SK-N-SH (cell line): ENCODE measurements around the gene SLCO4A1. TPM values are rescaled to one million over a fixed set of nuclear protein-coding genes. Genes with fewer than 3 reads are reported as not detected.

Source experiments
- CTCF ChIA-PET: fragments of 300-600, 350-600 bp; formaldehyde crosslinking; extraction: SDS; loops from one replicate; lab custom pipeline; 2021; lab: Yijun Ruan, JAX
- POLR2A ChIA-PET: fragments of 350-600 bp; sonication (Branson Sonifier 250); formaldehyde crosslinking; extraction: SDS; loops from one replicate; lab custom pipeline; 2020; ENCODE audit warnings: antibody characterized with exemption, inconsistent platforms; lab: Yijun Ruan, JAX
- DNase-seq: peaks from one replicate; pipeline ENCODE4 v3.0.0; 2012
- H2AFZ ChIP-seq: fragments of 200-600 bp; sonication (generic); 2 replicates; pipeline ENCODE4 v1.8.1; 2016; ENCODE audit warnings: antibody characterized with exemption, mild to moderate bottlenecking, low read depth
- H3F3A ChIP-seq: fragments of 200-600 bp; sonication (generic); replicated peaks from 2 replicates; pipeline ENCODE3; 2016; ENCODE audit warnings: antibody characterized with exemption, mild to moderate bottlenecking; ENCODE audit not compliant: insufficient read depth
- H3K27ac ChIP-seq, 2 experiments: fragments of 200-500 bp in 1 of 2; fragments of 200-600 bp in 1 of 2; sonication (Bioruptor generic) in 1 of 2; sonication (generic), shearing (Covaris generic) in 1 of 2; 2 replicates each; pipeline versions ENCODE4 v1.5.1 to v1.6.1; 2014 to 2016; ENCODE audit warnings: low read depth in 2 of 2, inconsistent platforms in 1 of 2, low read length in 1 of 2, mild to moderate bottlenecking in 1 of 2, mixed read lengths in 1 of 2
- H3K27me3 ChIP-seq: fragments of 200-600 bp; sonication (generic), shearing (Covaris generic); 2 replicates; pipeline ENCODE4 v1.6.1; 2016; ENCODE audit warnings: mixed run types; ENCODE audit not compliant: insufficient read depth
- H3K36me3 ChIP-seq, 2 experiments: fragments of 200-500 bp in 1 of 2; fragments of 200-600 bp in 1 of 2; sonication (Bioruptor generic) in 1 of 2; sonication (generic) in 1 of 2; replicated peaks in 1 of 2; 2 replicates each; pipeline versions ENCODE3 to v1.5.1; 2014 to 2016; ENCODE audit warnings: low read length in 1 of 2, mild to moderate bottlenecking in 1 of 2; ENCODE audit not compliant: insufficient read depth in 2 of 2, control insufficient read depth in 1 of 2
- H3K4me1 ChIP-seq, 2 experiments: fragments of 200-500 bp in 1 of 2; fragments of 200-600 bp in 1 of 2; sonication (Bioruptor generic) in 1 of 2; sonication (generic), shearing (Covaris generic) in 1 of 2; 2 replicates each; pipeline versions ENCODE4 v1.5.1 to v1.6.1; 2014 to 2016; ENCODE audit warnings: low read depth in 1 of 2, low read length in 1 of 2, mixed run types in 1 of 2; ENCODE audit not compliant: insufficient read depth in 2 of 2, control insufficient read depth in 1 of 2
- H3K4me2 ChIP-seq: fragments of 200-600 bp; sonication (generic), shearing (Covaris generic); 2 replicates; pipeline ENCODE4 v1.6.1; 2017; ENCODE audit warnings: mixed run types
- H3K4me3 ChIP-seq, 2 experiments: fragments of 200-500 bp in 1 of 2; fragments of 200-600 bp in 1 of 2; sonication (Bioruptor generic) in 1 of 2; sonication (generic), shearing (Covaris generic) in 1 of 2; 2 replicates each; pipeline versions ENCODE4 v1.5.1 to v1.8.1; 2014 to 2016; ENCODE audit warnings: low read depth in 2 of 2, inconsistent platforms in 1 of 2, low read length in 1 of 2, mild to moderate bottlenecking in 1 of 2, mixed read lengths in 1 of 2, moderate library complexity in 1 of 2
- H3K79me2 ChIP-seq: fragments of 200-600 bp; sonication (generic); 2 replicates; pipeline ENCODE4 v1.8.1; 2017; ENCODE audit warnings: mild to moderate bottlenecking; ENCODE audit not compliant: insufficient read depth
- H3K9ac ChIP-seq: fragments of 200-600 bp; sonication (generic); 2 replicates; pipeline ENCODE4 v1.6.1; 2017; ENCODE audit warnings: mixed run types
- H3K9me2 ChIP-seq: fragments of 200-600 bp; sonication (generic); 2 replicates; pipeline ENCODE4 v1.6.1; 2017; ENCODE audit warnings: mixed run types
- H3K9me3 ChIP-seq: fragments of 200-600 bp; sonication (generic); 2 replicates; pipeline ENCODE4 v1.6.1; 2017; ENCODE audit warnings: mixed run types, mild to moderate bottlenecking, moderate library complexity
- H4K20me1 ChIP-seq: fragments of 200-600 bp; sonication (generic); 2 replicates; pipeline ENCODE4 v1.6.1; 2017; ENCODE audit warnings: mild to moderate bottlenecking, mixed run types; ENCODE audit not compliant: insufficient read depth
- ELF1 ChIP-seq: IDR thresholded peaks from 2 replicates; pipeline ENCODE4 v1.4.0; 2012
- FOXJ3 ChIP-seq: sonication (generic); formaldehyde crosslinking; IDR thresholded peaks from 2 replicates; pipeline ENCODE4 v1.5.1; 2020; ENCODE audit warnings: mild to moderate bottlenecking, missing genetic modification reagents
- FOXM1 ChIP-seq: IDR thresholded peaks from 2 replicates; pipeline ENCODE4 v1.4.0; 2012; ENCODE audit warnings: low read depth, mild to moderate bottlenecking
- GABPA ChIP-seq: IDR thresholded peaks from 2 replicates; pipeline ENCODE4 v1.4.0; 2012; ENCODE audit warnings: low read depth, mild to moderate bottlenecking
- JUND ChIP-seq: IDR thresholded peaks from 2 replicates; pipeline ENCODE4 v1.4.0; 2012
- MXI1 ChIP-seq: IDR thresholded peaks from 2 replicates; pipeline ENCODE4 v1.6.1; 2012; ENCODE audit warnings: mild to moderate bottlenecking, low read depth, low read length, improper control_type of control experiment
- NFIC ChIP-seq: IDR thresholded peaks from 2 replicates; pipeline ENCODE4 v1.4.0; 2012; ENCODE audit warnings: borderline replicate concordance
- NRF1 ChIP-seq: IDR thresholded peaks from 2 replicates; pipeline ENCODE4 v1.6.1; 2012; ENCODE audit warnings: low read depth, mild to moderate bottlenecking, low read length
- PBX3 ChIP-seq: IDR thresholded peaks from 2 replicates; pipeline ENCODE4; 2012
- RAD21 ChIP-seq: IDR thresholded peaks from 2 replicates; pipeline ENCODE4 v1.6.1; 2012; ENCODE audit warnings: mild to moderate bottlenecking, low read length
- RCOR1 ChIP-seq: fragments of 150-350 bp; IDR thresholded peaks from 2 replicates; pipeline ENCODE4 v1.6.1; 2017; ENCODE audit warnings: antibody characterized with exemption, low read length
- RXRA ChIP-seq: IDR thresholded peaks from 2 replicates; pipeline ENCODE4 v1.4.0; 2012; ENCODE audit warnings: low read depth, mild to moderate bottlenecking, borderline replicate concordance
- TAF1 ChIP-seq: IDR thresholded peaks from 2 replicates; pipeline ENCODE4 v1.6.1; 2012; ENCODE audit warnings: low read depth, mild to moderate bottlenecking, low read length, moderate library complexity, borderline replicate concordance
- TCF12 ChIP-seq: IDR thresholded peaks from 2 replicates; pipeline ENCODE4 v1.4.0; 2012
- TEAD4 ChIP-seq: IDR thresholded peaks from 2 replicates; pipeline ENCODE4 v1.4.0; 2012; ENCODE audit warnings: mild to moderate bottlenecking, borderline replicate concordance; ENCODE audit not compliant: insufficient read depth
- ZBTB33 ChIP-seq: IDR thresholded peaks from 2 replicates; pipeline ENCODE4 v1.4.0; 2012; ENCODE audit warnings: low read depth, borderline replicate concordance
- WGBS: methylation state at CpG from one replicate; pipeline ENCODE4 v1.1.6; 2017; ENCODE audit warnings: low lambda C conversion rate; 5-methylcytosine and 5-hydroxymethylcytosine counted together
- polyA plus RNA-seq, 3 experiments: library from polyadenylated mRNA; depleted of rRNA; stranded (reverse); fragments of >200 nt; gene quantifications; 2 replicates each; pipeline ENCODE4 v1.2.3, GENCODE V29; 2012

SLCO4A1 gene
- polyA plus RNA-seq, 1 of the 3 experiments (the other 2 are of a cell fraction): 0.33 TPM

GRCh38 chr20:62700261-62700930 lies 58.1 kb downstream of the SLCO4A1 start (continued):
- TF ChIP-seq JUND: no peak
- TF ChIP-seq GABPA: no peak

- Histone ChIP-seq H4K20me1 (no peaks in the 10 kb centered on the region), H3K79me2 (no peaks in the 10 kb centered on the region), H3K4me1 (peaks cover 19 to 27% of the 10 kb centered on the region in 2 experiments; a peak in 3 of 4 replicates), H3K9me2 (no peaks in the 10 kb centered on the region), H3K4me2 (no peak overlapping the region), H3F3A (peaks cover 15% of the 10 kb centered on the region), H3K9me3 (no peaks in the 10 kb centered on the region), H2AFZ (no peak overlapping the region), H3K9ac (no peak overlapping the region), H3K27ac (no peak overlapping the region), H3K27me3 (no peaks in the 10 kb centered on the region), H3K36me3 (no peaks in the 10 kb centered on the region), H3K4me3 (no peak overlapping the region)
- ChIA-PET CTCF (interaction anchor here (1.0 to 1.7 kb wide), 2 partner anchors 9 to 91 kb away, joined by 3 to 4 read pairs; no protein-coding TSS in a partner anchor), POLR2A (no interaction called here)
- WGBS: 85% methylated on average over 10 of the region's 24 CpGs
- TF ChIP-seq MXI1: no peak
- TF ChIP-seq ELF1: no peak
- TF ChIP-seq FOXJ3 (CRISPR knock-in tag): no peak
- TF ChIP-seq NFIC: no peak
- TF ChIP-seq FOXM1: no peak
- no peak for TF ChIP-seq RCOR1
- no peak for TF ChIP-seq NRF1
- TF ChIP-seq ZBTB33: no peak
- no peak for DNase-seq
Observed at GRCh38 chr20:62701161-62702012, 59.1 kb downstream of the SLCO4A1 start.

- CTCF ChIA-PET: interaction anchor here (1.7 kb wide), 1 partner anchor 8 kb away, joined by 4 read pairs; no protein-coding TSS in a partner anchor
- H3K9me3 ChIP-seq: no peaks in the 10 kb centered on the region
- no peaks in the 10 kb centered on the region for H3K79me2 ChIP-seq
- TF ChIP-seq ELF1 (no peak), FOXM1 (no peak), TCF12 (no peak), PBX3 (no peak), RAD21 (no peak), RXRA (no peak), ZBTB33 (no peak), MXI1 (no peak), TAF1 (no peak), TEAD4 (no peak)
- H3K9ac ChIP-seq: no peak overlapping the region
- H3K4me2 ChIP-seq: no peak overlapping the region
- no peak overlapping the region for H2AFZ ChIP-seq
- POLR2A ChIA-PET: no interaction called here
- no peaks in the 10 kb centered on the region for H4K20me1 ChIP-seq
- WGBS: 91% methylated on average over 7 of the region's 11 CpGs
- no peaks in the 10 kb centered on the region for H3K36me3 ChIP-seq
- DNase-seq: no peak
- H3F3A ChIP-seq: peaks cover 15% of the 10 kb centered on the region
- no peaks in the 10 kb centered on the region for H3K9me2 ChIP-seq
- H3K4me3 ChIP-seq: no peak overlapping the region
- peaks cover 19 to 27% of the 10 kb centered on the region in 2 experiments; a peak in 3 of 4 replicates for H3K4me1 ChIP-seq
- H3K27ac ChIP-seq: no peak overlapping the region
- H3K27me3 ChIP-seq: no peaks in the 10 kb centered on the region
Observed at GRCh38 chr20:62702013-62702300, 59.7 kb downstream of the SLCO4A1 start.
